ENCODE measurements around the gene NUCKS1.

The NUCKS1 gene

GRCh38 chr1:205746757-205747412 lies 3.1 kb downstream of the NUCKS1 start:
- H3K9ac ChIP-seq = no peak overlapping the region
- peaks cover 54% of the 10 kb centered on the region for H4K20me1 ChIP-seq (ENCODE audit: insufficient read depth)
- no peak overlapping the region for H3K4me3 ChIP-seq (IDR thresholded peaks at IDR 0.05; ENCODE audit: insufficient read depth, low read depth, low read length)
- no peak overlapping the region for H3K27ac ChIP-seq
- TF ChIP-seq, protein P1, sequence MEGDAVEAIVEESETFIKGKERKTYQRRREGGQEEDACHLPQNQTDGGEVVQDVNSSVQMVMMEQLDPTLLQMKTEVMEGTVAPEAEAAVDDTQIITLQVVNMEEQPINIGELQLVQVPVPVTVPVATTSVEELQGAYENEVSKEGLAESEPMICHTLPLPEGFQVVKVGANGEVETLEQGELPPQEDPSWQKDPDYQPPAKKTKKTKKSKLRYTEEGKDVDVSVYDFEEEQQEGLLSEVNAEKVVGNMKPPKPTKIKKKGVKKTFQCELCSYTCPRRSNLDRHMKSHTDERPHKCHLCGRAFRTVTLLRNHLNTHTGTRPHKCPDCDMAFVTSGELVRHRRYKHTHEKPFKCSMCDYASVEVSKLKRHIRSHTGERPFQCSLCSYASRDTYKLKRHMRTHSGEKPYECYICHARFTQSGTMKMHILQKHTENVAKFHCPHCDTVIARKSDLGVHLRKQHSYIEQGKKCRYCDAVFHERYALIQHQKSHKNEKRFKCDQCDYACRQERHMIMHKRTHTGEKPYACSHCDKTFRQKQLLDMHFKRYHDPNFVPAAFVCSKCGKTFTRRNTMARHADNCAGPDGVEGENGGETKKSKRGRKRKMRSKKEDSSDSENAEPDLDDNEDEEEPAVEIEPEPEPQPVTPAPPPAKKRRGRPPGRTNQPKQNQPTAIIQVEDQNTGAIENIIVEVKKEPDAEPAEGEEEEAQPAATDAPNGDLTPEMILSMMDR (conservative IDR thresholded peaks at IDR 0.05; ENCODE audit: low read depth, low read length) = no peak
- peak overlapping the region; percentile 99 for H3K4me2 ChIP-seq
- no peak overlapping the region for H2AFZ ChIP-seq (ENCODE audit: low read depth)
- peaks cover 77% of the 10 kb centered on the region for H3K79me2 ChIP-seq (ENCODE audit: insufficient read depth, low read depth)
- no peaks in the 10 kb centered on the region for H3K36me3 ChIP-seq (ENCODE audit: insufficient read depth)
- H3K27me3 ChIP-seq (ENCODE audit: insufficient read depth, low read depth) = no peaks in the 10 kb centered on the region
- H3K4me1 ChIP-seq (ENCODE audit: low read depth, poor library complexity, severe bottlenecking) = peaks cover 41% of the 10 kb centered on the region

DNA sequence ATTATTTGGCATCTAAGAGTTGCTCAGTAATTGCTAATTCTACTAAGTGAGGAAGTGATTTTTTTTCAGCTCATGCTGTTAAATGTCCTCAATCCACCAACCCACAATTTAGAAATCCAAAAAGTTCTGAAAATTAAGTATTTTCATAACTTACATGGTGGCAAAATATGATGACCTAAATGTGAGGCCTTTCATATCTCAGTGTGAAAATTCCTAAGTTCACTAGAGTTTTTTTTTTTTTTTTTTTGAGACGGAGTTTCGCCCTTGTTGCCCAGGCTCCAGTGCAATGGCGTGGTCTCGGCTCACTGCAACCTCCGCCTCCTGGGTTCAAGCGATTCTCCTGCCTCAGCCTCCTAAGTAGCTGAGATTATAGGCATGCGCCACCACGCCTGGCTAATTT lies 5.6 kb downstream of the NUCKS1 start:
- Histone ChIP-seq H3K79me2 (ENCODE audit: insufficient read depth, low read depth) (peaks cover 98% of the 10 kb centered on the region), H4K20me1 (ENCODE audit: insufficient read depth) (peaks cover 57% of the 10 kb centered on the region), H3K4me1 (ENCODE audit: low read depth, poor library complexity, severe bottlenecking) (peaks cover 34% of the 10 kb centered on the region), H3K4me3 (IDR thresholded peaks at IDR 0.05; ENCODE audit: insufficient read depth, low read depth, low read length) (no peak overlapping the region), H3K36me3 (ENCODE audit: insufficient read depth) (no peaks in the 10 kb centered on the region), H3K27me3 (ENCODE audit: insufficient read depth, low read depth) (no peaks in the 10 kb centered on the region), H3K9ac (no peak overlapping the region), H3K4me2 (no peak overlapping the region), H2AFZ (ENCODE audit: low read depth) (no peak overlapping the region), H3K27ac (no peak overlapping the region)
- TF ChIP-seq, protein P1 (conservative IDR thresholded peaks at IDR 0.05; ENCODE audit: low read depth, low read length) = no peak

GRCh38 chr1:205743977-205744376 lies 6.0 kb downstream of the NUCKS1 start:
- no peak overlapping the region for H3K4me3 ChIP-seq (IDR thresholded peaks at IDR 0.05; ENCODE audit: insufficient read depth, low read depth, low read length)
- H3K27ac ChIP-seq = no peak overlapping the region
- H3K4me1 ChIP-seq (ENCODE audit: low read depth, poor library complexity, severe bottlenecking) = peaks cover 34% of the 10 kb centered on the region
- H3K36me3 ChIP-seq (ENCODE audit: insufficient read depth) = no peaks in the 10 kb centered on the region
- peaks cover 99% of the 10 kb centered on the region for H3K79me2 ChIP-seq (ENCODE audit: insufficient read depth, low read depth)
- no peaks in the 10 kb centered on the region for H3K27me3 ChIP-seq (ENCODE audit: insufficient read depth, low read depth)
- H3K4me2 ChIP-seq = no peak overlapping the region
- no peak overlapping the region for H3K9ac ChIP-seq
- peaks cover 60% of the 10 kb centered on the region for H4K20me1 ChIP-seq (ENCODE audit: insufficient read depth)
- no peak overlapping the region for H2AFZ ChIP-seq (ENCODE audit: low read depth)
- TF ChIP-seq, protein P1 (conservative IDR thresholded peaks at IDR 0.05; ENCODE audit: low read depth, low read length) = no peak

DNA sequence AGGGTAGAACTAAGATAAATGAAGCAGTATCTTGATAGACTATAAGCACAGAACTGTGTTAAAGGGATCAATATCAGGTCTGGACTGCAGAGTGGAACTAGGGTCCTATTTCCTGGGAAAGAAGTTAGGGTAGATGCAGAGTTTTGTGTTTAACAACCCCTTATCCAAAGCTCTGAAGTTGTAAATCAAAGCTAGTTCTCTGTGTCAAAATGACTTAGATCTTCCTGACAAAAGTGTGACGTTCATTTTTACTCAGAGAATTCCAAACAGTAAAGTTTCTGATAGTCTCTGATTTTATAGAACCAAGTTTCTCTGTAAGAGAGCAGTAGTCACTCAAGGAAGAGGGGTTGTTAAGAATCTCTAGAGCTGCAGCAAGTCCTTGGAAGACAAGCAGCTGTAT lies 8.3 kb downstream of the NUCKS1 start:
- Histone ChIP-seq H3K4me1 (ENCODE audit: low read depth, poor library complexity, severe bottlenecking) (peaks cover 13% of the 10 kb centered on the region), H3K79me2 (ENCODE audit: insufficient read depth, low read depth) (peaks cover 99% of the 10 kb centered on the region), H3K36me3 (ENCODE audit: insufficient read depth) (no peaks in the 10 kb centered on the region), H3K9ac (no peak overlapping the region), H2AFZ (ENCODE audit: low read depth) (no peak overlapping the region), H4K20me1 (ENCODE audit: insufficient read depth) (peaks cover 48% of the 10 kb centered on the region), H3K4me3 (IDR thresholded peaks at IDR 0.05; ENCODE audit: insufficient read depth, low read depth, low read length) (no peak overlapping the region), H3K27me3 (ENCODE audit: insufficient read depth, low read depth) (no peaks in the 10 kb centered on the region), H3K27ac (no peak overlapping the region), H3K4me2 (no peak overlapping the region)
- TF ChIP-seq, protein P1 (conservative IDR thresholded peaks at IDR 0.05; ENCODE audit: low read depth, low read length) = no peak
